KOPT-K1 (cell line): ENCODE measurements around the gene GATA1.

Experiments used
- H3K27ac ChIP-seq: fragments of 200-600 bp; sonication (generic); 2 replicates; pipeline ENCODE4 v1.5.1; 2016; ENCODE audit warnings: antibody characterized with exemption, mild to moderate bottlenecking, low read depth, low read length; ENCODE audit not compliant: poor library complexity, severe bottlenecking
- H3K36me3 ChIP-seq: fragments of 200-600 bp; sonication (generic); 2 replicates; pipeline ENCODE4 v1.5.1; 2017; ENCODE audit warnings: antibody characterized with exemption, mild to moderate bottlenecking, low read length, moderate library complexity; ENCODE audit not compliant: insufficient read depth
- H3K9me3 ChIP-seq: fragments of 200-600 bp; sonication (generic); 2 replicates; pipeline ENCODE4 v1.5.1; 2017; ENCODE audit warnings: antibody characterized with exemption, low read length, mild to moderate bottlenecking; ENCODE audit not compliant: insufficient read depth, poor library complexity, severe bottlenecking

GATA1 gene

DNA sequence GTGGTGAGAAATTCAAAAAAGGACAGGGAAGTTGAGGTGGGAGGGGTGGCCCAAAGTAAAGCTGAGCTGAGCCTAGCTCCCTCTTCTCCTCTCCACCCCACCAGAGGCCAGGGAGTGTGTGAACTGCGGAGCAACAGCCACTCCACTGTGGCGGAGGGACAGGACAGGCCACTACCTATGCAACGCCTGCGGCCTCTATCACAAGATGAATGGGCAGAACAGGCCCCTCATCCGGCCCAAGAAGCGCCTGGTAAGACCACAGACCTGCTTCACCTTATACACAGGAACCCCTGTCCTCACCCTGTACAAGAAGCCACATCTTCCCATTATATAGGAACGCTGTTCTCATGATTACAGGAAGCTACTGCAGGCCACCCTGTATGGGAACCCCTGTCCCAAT lies 5.8 kb downstream of the GATA1 start:
- H3K36me3 ChIP-seq = no peaks in the 10 kb centered on the region
- H3K27ac ChIP-seq = no peak overlapping the region
- H3K9me3 ChIP-seq = no peaks in the 10 kb centered on the region

DNA sequence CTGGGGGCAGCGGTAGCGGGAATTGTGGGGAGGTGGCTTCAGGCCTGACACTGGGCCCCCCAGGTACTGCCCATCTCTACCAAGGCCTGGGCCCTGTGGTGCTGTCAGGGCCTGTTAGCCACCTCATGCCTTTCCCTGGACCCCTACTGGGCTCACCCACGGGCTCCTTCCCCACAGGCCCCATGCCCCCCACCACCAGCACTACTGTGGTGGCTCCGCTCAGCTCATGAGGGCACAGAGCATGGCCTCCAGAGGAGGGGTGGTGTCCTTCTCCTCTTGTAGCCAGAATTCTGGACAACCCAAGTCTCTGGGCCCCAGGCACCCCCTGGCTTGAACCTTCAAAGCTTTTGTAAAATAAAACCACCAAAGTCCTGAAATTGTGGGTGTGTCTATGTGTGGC lies 7.5 kb downstream of the GATA1 start:
- H3K27ac ChIP-seq = no peak overlapping the region
- no peaks in the 10 kb centered on the region for H3K36me3 ChIP-seq
- H3K9me3 ChIP-seq = no peaks in the 10 kb centered on the region

DNA sequence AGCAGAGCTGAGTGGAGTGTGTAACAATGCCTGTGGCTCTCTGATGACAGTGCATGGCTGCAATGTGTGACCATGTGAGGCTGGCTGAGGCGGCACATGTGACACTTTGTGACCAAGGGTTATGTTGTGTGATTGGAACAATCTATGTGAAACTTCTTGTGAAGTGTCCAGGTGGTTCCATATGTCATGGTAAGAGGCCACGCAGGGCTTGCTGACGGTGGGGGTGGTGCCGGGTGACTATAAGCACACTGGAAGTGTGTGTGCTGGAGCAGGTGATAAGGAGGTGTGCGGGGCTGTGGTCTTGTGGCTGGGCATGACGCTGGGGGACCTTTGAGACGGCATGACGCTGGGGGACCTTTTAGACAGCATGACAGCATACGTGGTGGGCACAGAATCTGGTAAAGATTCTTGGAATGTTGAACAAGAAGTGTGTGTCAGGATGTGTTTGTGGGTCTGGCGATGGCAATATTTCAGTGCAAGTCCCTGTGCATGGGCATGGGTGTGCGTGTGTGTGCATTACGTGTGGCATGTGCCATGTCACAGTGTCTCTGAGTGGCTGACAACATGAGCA lies 8.0 kb downstream of the GATA1 start:
- Histone ChIP-seq H3K9me3 (no peaks in the 10 kb centered on the region), H3K36me3 (no peaks in the 10 kb centered on the region), H3K27ac (no peak overlapping the region)

DNA sequence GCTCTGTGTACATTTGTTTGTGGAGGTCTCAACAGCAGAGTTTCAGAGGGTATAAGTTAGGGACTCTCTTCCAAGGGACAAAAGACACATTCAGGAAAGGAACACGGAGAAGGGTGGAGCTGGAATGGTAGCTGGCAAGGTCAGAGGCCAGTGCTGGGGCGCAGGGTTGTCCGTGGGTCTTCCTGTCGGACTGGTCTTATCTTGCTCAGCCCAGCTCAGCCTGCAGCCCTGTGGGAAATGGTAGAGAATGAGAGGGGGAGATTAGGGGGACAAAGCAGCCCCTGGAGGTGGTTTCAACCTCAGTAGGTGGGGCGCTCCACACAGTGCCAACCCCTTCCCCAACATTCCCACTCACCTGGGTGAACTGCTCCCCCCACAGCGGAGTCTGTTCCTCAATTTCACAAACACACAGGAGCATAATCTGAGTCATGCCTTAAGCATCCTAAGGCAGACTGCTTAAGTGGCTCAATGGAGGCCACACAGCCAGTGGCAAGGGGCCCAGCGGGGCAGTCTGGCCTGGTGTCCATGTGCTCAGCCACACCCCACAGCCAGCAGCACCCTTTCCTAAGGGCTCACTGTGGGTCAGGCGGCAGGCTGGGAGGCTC lies 8.6 kb downstream of the GATA1 start:
- Histone ChIP-seq H3K36me3 (no peaks in the 10 kb centered on the region), H3K9me3 (no peaks in the 10 kb centered on the region), H3K27ac (no peak overlapping the region)

DNA sequence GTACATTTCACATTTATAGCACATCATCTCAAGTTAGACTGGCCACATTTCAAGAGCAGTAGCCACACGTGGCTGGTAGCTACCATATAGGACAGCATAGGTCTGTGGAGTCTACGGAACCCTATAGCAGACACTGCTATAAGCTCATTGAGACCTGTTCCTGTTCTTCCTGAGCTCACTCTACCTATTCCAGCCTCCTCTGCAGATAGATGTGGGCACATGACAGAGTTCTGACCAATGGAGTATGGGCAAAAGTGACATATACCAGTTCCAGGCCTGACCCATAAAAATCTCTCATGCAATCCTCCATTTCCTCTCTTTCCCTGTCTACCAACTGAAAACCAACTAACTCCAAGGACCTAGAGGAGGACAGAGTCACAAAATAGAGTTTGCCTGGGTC lies 11.9 kb downstream of the GATA1 start:
- Histone ChIP-seq H3K36me3 (0 out of 2 replicates have a peak, but pooled peaks cover 5% of the 10 kb centered on the region), H3K9me3 (no peaks in the 10 kb centered on the region), H3K27ac (no peak overlapping the region)

DNA sequence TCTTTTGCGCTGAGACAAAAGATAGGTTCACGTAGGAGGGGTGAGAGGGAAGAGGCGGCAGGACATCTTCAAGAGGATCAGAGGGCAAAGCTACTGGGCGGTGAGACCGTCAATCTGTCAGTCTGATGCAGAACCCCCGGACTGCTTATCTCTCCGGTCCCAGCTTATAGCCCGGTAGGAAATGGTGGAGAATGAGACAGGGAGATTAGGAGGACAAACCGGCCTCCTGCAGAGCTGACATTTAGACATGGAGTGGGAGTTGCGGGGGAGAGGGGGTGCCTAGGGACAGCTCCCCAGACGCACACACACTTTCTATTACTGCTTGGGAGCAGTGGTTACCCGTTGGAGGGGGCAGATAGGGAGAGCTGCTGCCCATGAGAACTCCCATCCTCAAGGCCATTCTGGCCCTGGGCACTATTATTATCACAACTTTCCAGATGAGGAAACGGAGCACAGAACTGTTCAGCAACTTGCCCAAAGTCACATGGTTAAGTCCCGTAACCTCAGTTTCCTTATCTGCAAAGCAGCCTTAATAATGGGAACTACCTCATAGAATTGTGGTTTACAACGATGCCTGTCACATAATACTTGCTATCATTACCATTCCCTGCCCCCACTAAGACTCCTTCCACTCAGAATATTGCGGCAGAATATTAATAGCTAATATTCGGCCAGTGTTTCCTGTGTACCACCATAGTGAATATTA lies 14.3 kb downstream of the GATA1 start:
- Histone ChIP-seq H3K9me3 (no peaks in the 10 kb centered on the region), H3K27ac (peak overlapping the region; percentile 97), H3K36me3 (peaks cover 22% of the 10 kb centered on the region; the same call in 1 of the 2 replicates)

DNA sequence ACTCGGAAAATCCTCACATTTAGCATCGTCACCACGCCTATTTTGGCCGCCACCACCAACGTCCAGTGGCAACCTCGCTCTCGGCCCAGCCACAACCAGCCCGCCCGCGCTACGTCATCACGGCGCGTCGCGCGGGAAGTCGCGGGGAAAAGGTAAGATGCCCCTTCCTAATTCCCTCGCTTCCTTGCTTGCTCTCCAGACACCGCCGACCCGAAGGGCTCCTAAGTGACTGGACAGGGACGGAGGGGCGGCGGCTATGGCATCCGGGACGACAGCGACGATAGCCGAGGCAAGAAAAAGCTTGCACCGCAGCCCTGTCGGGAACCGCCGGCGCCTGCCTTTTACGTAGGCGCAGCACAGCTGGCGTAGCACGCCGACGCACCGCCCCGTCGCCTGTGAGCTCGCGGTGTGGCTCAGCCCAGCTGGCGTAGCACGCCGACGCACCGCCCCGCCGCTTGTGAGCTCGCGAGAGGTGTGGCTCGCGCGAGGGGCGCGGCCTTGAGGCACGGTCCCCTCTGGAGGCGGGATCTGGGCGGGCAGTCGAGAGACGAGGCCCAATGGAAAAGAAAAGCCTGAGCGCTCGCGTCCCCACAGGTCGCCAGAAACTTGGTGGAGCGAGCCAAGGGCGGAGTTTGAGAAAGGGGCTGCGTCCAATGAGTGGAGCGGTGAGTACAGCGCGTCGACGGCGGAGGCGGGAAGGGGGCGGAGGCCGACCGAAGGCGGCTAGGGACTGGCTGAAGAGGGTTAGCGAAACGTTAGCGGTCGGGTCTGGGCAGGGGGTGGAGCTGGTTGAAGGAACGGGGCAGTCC lies 15.1 kb downstream of the GATA1 start, which contains the start of gene HDAC6:
Gene HDAC6 (plus strand): TSS at position 788 of the 809 bp plus-strand sequence. CDS start 626 bp downstream, outside the sequence.
- H3K27ac ChIP-seq = peak within 1 kb of the TSS; percentile 97
- H3K36me3 ChIP-seq = peaks cover 22% of the 10 kb centered on the region; the same call in 1 of the 2 replicates
- H3K9me3 ChIP-seq = no peaks in the 10 kb centered on the region

DNA sequence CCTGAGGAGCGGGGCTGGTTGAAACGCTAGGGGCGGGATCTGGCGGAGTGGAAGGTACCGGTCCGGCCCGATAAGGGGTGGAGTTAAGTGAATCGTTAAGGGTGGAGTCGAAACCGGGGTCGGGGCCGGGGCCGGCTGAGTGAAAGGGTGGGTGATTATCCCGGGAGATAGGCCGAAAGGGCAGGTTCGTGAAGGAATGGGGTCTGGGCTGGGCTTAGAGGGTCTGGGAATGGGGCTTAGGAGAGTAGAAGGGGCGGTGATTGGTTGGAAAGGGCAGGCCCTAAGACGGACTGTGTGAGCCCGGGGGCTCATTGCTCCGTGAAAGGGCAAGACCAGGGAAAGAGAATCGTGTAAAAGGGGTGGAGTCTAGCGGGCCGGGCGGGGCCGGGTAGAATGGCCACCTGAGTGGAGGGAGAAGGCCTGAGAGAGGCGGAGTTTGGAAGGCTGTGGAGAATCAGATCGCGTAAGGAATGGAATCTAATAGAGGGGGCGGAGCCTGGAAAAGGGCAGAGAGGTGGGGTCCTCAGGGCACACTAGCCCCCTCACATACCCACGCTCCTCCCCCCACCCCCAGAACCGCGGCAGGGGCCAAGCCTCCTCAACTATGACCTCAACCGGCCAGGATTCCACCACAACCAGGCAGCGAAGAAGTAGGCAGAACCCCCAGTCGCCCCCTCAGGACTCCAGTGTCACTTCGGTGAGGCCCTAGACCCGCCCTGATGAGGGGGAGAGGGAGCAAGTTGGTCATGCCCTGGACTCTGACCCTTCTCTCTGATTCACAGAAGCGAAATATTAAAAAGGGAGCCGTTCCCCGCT lies 15.9 kb downstream of the GATA1 start:
- Histone ChIP-seq H3K36me3 (peaks cover 22% of the 10 kb centered on the region; the same call in 1 of the 2 replicates), H3K27ac (peak overlapping the region; percentile 88), H3K9me3 (no peaks in the 10 kb centered on the region)

DNA sequence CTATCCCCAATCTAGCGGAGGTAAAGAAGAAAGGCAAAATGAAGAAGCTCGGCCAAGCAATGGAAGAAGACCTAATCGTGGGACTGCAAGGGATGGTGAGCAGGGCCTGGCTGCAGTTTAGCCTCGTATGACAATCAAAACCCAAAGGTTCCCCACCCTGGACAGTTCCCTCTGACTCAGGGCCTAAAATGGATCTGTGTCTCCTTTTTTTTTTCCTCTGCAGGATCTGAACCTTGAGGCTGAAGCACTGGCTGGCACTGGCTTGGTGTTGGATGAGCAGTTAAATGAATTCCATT lies 16.5 kb downstream of the GATA1 start:
- Histone ChIP-seq H3K36me3 (peaks cover 22% of the 10 kb centered on the region; the same call in 1 of the 2 replicates), H3K9me3 (no peaks in the 10 kb centered on the region), H3K27ac (peak overlapping the region; percentile 88)

DNA sequence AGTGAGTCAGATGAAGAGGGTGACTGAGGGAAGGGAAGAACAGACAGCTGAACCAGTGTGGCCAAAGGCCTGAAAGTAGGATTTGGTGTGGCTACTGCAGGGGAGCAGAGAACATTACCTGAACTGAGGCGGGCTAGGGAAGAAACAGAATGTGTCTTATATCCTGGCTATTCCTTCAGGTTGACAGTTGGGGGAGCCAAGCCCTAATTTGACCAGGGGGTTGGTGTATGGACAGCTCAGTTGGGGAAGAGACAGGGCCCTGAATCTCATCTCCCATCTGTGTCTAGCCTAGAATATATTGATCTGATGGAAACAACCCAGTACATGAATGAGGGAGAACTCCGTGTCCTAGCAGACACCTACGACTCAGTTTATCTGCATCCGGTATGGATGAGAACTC lies 19.7 kb downstream of the GATA1 start:
- Histone ChIP-seq H3K9me3 (no peaks in the 10 kb centered on the region), H3K27ac (no peak overlapping the region), H3K36me3 (peaks cover 22% of the 10 kb centered on the region; the same call in 1 of the 2 replicates)

DNA sequence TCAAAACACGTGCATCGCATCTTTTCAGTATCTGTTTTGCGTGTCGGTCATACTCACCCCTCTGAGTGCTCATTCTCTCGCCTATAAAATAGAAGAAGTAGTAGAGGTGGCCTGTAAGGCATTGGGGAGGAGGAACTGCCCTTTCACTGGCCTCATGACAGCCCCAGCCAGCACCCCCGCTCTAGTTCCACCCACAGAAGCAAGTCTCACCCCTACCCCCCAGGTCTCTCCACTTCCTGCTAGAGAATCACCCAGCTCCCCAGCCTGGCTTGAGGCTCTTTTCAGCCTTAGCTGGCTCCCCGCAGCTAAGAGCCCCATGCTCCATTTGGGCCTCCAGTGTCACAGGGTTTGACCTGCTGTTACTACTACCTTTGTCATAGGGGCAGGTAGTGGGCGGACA lies 27.3 kb downstream of the GATA1 start:
- Histone ChIP-seq H3K36me3 (no peaks in the 10 kb centered on the region; the same call in 1 of the 2 replicates), H3K9me3 (no peaks in the 10 kb centered on the region), H3K27ac (no peak overlapping the region)

DNA sequence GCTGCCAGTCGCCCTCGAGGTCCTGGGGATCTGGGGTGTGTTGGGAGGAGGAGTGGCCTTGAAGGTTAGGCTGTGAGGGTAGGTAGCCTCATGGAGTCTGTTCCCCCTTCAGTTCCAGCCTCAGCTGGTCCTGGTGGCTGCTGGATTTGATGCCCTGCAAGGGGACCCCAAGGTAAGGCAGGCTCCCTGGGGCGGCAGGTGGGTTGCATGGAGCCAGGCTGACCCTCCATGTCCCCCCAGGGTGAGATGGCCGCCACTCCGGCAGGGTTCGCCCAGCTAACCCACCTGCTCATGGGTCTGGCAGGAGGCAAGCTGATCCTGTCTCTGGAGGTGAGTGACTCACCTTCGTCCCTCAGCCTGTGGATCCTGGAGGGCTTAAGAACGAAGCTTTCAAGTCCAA lies 28.3 kb downstream of the GATA1 start:
- no peaks in the 10 kb centered on the region; the same call in 1 of the 2 replicates for H3K36me3 ChIP-seq
- H3K9me3 ChIP-seq = no peaks in the 10 kb centered on the region
- H3K27ac ChIP-seq = no peak overlapping the region

DNA sequence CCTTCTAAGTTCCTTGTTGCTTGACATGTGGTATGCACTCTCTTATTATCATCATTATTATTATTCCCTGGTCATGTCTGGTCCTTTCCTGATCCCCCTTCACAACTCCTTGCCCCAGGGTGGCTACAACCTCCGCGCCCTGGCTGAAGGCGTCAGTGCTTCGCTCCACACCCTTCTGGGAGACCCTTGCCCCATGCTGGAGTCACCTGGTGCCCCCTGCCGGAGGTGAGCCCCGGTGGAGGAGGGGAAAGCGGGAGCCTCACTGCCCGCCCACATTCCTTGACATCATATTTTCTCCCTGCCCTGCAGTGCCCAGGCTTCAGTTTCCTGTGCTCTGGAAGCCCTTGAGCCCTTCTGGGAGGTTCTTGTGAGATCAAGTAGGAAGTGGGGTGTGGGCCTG lies 28.9 kb downstream of the GATA1 start:
- no peaks in the 10 kb centered on the region for H3K9me3 ChIP-seq
- no peak overlapping the region for H3K27ac ChIP-seq
- H3K36me3 ChIP-seq = no peaks in the 10 kb centered on the region; the same call in 1 of the 2 replicates

DNA sequence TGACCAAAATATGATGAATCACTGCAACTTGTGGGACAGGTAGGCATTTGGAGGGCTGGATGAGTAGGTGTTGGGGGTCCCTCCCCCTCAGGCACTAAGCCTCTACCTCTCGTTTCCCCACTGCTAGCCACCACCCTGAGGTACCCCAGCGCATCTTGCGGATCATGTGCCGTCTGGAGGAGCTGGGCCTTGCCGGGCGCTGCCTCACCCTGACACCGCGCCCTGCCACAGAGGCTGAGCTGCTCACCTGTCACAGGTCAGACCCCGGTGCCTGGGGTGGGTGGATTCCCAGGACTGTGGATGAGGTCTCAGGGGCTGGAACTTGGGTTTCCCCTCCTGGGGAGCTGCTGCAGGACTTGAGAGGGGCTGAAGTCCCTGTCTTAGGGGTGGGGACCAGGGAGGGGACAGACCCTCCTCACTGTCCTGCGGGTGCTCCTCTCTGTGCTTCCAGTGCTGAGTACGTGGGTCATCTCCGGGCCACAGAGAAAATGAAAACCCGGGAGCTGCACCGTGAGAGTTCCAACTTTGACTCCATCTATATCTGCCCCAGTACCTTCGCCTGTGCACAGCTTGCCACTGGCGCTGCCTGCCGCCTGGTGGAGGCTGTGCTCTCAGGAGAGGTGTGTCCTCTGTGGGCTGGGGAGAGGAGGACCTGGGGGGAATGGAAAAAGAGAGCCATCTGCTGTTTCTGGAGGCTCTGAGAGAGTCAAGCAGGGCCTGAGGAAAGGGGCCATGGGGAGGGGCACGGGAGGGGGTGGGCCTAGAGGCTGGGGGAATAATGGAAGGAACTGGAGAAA lies 29.8 kb downstream of the GATA1 start:
- H3K9me3 ChIP-seq = no peaks in the 10 kb centered on the region
- no peaks in the 10 kb centered on the region; the same call in 1 of the 2 replicates for H3K36me3 ChIP-seq
- H3K27ac ChIP-seq = no peak overlapping the region
